ENCODE measurements around the gene PRKAR1B. TPM values are rescaled to one million over a fixed set of nuclear protein-coding genes. Genes with fewer than 3 reads are reported as not detected.

Gene PRKAR1B
- total RNA-seq, 2 donors from 2014 or later: 15.6 to 18.4 TPM

DNA sequence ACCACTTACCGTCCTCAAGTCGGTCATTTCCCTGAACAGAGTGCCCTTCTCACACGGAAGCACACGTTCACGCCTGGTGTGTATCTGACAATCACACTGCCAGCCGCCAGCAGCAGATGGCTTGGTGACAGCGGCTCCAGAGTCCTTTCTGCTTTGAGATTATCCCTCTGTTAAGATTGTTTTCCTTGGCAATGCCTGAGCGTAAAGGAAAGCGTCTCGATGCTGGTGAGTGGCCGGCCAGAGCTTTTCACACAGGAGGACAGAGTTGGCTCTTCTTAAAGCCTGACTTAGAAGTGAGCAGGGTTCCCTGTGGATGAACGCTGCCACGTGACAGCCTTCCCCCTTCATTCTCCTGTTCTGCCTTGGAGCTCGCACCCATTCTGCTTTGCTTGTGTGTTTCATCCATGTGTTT lies 22.1 kb upstream of the PRKAR1B start:
- DNase-seq (ENCODE audit: low spot score) (no peak), ATAC-seq (ENCODE audit: insufficient number of reproducible peaks, low FRiP score, low read depth) (no peak)
- Histone ChIP-seq H3K4me1 (ENCODE audit: control insufficient read depth in 1 of 2, low read depth in 2 of 2) (peaks cover 0 to 14% of the 10 kb centered on the region in 2 donors), H3K36me3 (peaks cover 9% of the 10 kb centered on the region), H3K4me3 (no peak overlapping the region), H3K27me3 (replicated peaks; ENCODE audit: insufficient read depth) (no peaks in the 10 kb centered on the region), H3K9me3 (no peaks in the 10 kb centered on the region), H3K27ac (no peak overlapping the region)
- TF ChIP-seq, protein P1, sequence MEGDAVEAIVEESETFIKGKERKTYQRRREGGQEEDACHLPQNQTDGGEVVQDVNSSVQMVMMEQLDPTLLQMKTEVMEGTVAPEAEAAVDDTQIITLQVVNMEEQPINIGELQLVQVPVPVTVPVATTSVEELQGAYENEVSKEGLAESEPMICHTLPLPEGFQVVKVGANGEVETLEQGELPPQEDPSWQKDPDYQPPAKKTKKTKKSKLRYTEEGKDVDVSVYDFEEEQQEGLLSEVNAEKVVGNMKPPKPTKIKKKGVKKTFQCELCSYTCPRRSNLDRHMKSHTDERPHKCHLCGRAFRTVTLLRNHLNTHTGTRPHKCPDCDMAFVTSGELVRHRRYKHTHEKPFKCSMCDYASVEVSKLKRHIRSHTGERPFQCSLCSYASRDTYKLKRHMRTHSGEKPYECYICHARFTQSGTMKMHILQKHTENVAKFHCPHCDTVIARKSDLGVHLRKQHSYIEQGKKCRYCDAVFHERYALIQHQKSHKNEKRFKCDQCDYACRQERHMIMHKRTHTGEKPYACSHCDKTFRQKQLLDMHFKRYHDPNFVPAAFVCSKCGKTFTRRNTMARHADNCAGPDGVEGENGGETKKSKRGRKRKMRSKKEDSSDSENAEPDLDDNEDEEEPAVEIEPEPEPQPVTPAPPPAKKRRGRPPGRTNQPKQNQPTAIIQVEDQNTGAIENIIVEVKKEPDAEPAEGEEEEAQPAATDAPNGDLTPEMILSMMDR (IDR thresholded peaks at IDR 0.05): no peak

- Histone ChIP-seq H3K36me3 (peaks cover 4% of the 10 kb centered on the region), H3K4me3 (no peak overlapping the region), H3K27ac (no peak overlapping the region), H3K9me3 (no peaks in the 10 kb centered on the region), H3K4me1 (ENCODE audit: control insufficient read depth in 1 of 2, low read depth in 2 of 2) (peaks cover 0 to 14% of the 10 kb centered on the region in 2 donors), H3K27me3 (replicated peaks; ENCODE audit: insufficient read depth) (no peaks in the 10 kb centered on the region)
- TF ChIP-seq, protein P1 (IDR thresholded peaks at IDR 0.05): no peak
- no peak for ATAC-seq (ENCODE audit: insufficient number of reproducible peaks, low FRiP score, low read depth)
- no peak for DNase-seq (ENCODE audit: low spot score)
Measured at GRCh38 chr7:748446-748845, 21.4 kb upstream of the PRKAR1B start.

- TF ChIP-seq, protein P1 (IDR thresholded peaks at IDR 0.05): no peak
- Histone ChIP-seq H3K27me3 (replicated peaks; ENCODE audit: insufficient read depth) (no peaks in the 10 kb centered on the region), H3K36me3 (peaks cover 4% of the 10 kb centered on the region), H3K27ac (no peak overlapping the region), H3K9me3 (no peaks in the 10 kb centered on the region), H3K4me3 (no peak overlapping the region), H3K4me1 (ENCODE audit: control insufficient read depth in 1 of 2, low read depth in 2 of 2) (peaks cover 0 to 14% of the 10 kb centered on the region in 2 donors)
- no peak for ATAC-seq (ENCODE audit: insufficient number of reproducible peaks, low FRiP score, low read depth)
- DNase-seq (ENCODE audit: low spot score): no peak
Measured at GRCh38 chr7:747186-747585, 20.1 kb upstream of the PRKAR1B start.

DNA sequence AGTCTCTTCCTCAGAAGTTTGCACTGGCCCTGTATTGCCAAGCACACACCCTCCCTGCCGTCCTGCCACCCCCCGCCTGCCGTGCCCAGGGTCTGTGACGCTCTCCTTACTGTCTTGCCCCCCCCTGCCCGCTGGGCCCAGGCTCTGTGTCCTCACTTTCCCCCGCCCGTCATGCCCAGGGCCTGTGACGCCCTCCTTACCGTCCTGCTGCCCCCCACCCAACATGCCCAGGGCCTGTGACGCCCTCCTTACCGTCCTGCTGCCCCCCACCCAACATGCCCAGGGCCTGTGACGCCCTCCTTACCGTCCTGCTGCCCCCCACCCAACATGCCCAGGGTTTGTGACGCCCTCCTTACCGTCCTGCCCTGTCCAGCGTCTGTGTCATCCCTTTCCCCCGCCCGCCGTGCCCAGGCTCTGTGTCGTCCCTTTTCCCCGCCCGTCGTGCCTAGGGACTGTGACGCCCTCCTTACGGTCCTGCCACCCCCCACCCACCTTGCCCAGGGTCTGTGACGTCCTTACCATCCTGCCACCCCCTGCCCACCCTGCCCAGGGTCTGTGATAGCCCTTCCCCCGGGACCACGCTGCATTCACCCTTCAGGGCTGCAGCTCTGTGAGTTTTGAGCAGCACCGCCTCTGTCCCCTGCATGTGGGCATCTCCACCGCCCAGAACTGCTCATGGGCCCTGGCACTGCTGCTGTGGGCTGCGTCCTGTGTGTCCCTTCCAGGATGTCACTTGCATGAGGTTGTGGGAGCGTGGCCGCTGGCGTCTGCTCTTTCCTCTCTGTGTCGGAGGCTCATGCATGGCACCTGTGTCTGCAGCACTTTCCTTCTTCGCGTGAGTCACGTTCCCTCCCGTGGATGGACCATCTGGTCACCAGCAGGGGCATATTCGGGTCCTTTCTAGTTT lies 19.3 kb upstream of the PRKAR1B start:
- DNase-seq (ENCODE audit: low spot score): no peak
- no peak for ATAC-seq (ENCODE audit: insufficient number of reproducible peaks, low FRiP score, low read depth)
- Histone ChIP-seq H3K4me1 (ENCODE audit: control insufficient read depth in 1 of 2, low read depth in 2 of 2) (peaks cover 0 to 14% of the 10 kb centered on the region in 2 donors), H3K4me3 (no peak overlapping the region), H3K27me3 (replicated peaks; ENCODE audit: insufficient read depth) (no peaks in the 10 kb centered on the region), H3K36me3 (peaks cover 4% of the 10 kb centered on the region), H3K27ac (no peak overlapping the region), H3K9me3 (no peaks in the 10 kb centered on the region)
- TF ChIP-seq, protein P1 (IDR thresholded peaks at IDR 0.05): no peak

DNA sequence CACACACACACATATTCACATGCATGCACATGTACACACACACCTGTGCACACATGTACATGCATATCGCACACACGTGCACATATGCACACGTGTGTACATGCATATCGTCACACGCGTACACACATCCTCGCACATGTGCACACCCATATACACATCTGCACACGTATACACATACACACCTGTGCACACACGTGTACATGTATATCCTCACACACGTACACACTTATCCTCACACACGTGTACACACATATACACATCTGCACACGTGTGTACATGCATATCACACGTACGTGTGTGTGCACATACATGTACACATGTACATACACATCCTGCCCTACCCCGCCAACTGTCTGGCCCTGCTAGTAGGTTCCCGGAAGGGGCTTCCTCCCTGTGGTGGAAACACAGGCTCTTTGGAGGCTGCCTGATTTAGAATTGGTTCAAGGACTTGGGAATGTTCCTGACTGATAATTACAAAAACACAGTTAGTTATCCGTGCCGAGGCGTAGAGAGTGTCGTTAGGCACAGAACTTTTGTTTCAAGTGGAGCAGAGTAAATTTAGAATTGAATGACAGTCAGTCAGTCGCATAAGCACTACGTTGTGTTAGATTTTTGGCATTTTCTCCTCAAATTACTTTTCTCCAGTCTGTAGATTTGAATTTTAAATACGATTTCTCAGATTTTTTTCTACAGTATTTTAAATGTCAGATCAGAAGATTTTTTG lies 18.5 kb upstream of the PRKAR1B start:
- DNase-seq (ENCODE audit: low spot score) (no peak), ATAC-seq (ENCODE audit: insufficient number of reproducible peaks, low FRiP score, low read depth) (no peak)
- H3K9me3 ChIP-seq: no peaks in the 10 kb centered on the region
- H3K27me3 ChIP-seq (replicated peaks; ENCODE audit: insufficient read depth): no peaks in the 10 kb centered on the region
- TF ChIP-seq, protein P1 (IDR thresholded peaks at IDR 0.05): no peak
- peaks cover 0 to 14% of the 10 kb centered on the region in 2 donors for H3K4me1 ChIP-seq (ENCODE audit: control insufficient read depth in 1 of 2, low read depth in 2 of 2)
- H3K27ac ChIP-seq: no peak overlapping the region
- peaks cover 10% of the 10 kb centered on the region for H3K36me3 ChIP-seq
- H3K4me3 ChIP-seq: no peak overlapping the region

All from thoracic aorta (tissue), 2 donors.